ENCODE results near the gene ITGB1. TPM values are rescaled to one million over a fixed set of nuclear protein-coding genes. Genes with fewer than 3 reads are reported as not detected.

ITGB1 gene
- 223 and 253 TPM in 2 replicates for total RNA-seq (2021)
- long read RNA-seq, transcript ITGB1-201 (16 exons, 3,640 nt), result major isoform, 419 of 549 reads
- long read RNA-seq, transcript ITGB1-202 (16 exons, 3,784 nt), result minor isoform, 12 of 549 reads
- long read RNA-seq, partial matches to known transcripts, result 91 of 549 reads
- long read RNA-seq, other reads (novel, unspliced or antisense), result 27 of 549 reads

DNA sequence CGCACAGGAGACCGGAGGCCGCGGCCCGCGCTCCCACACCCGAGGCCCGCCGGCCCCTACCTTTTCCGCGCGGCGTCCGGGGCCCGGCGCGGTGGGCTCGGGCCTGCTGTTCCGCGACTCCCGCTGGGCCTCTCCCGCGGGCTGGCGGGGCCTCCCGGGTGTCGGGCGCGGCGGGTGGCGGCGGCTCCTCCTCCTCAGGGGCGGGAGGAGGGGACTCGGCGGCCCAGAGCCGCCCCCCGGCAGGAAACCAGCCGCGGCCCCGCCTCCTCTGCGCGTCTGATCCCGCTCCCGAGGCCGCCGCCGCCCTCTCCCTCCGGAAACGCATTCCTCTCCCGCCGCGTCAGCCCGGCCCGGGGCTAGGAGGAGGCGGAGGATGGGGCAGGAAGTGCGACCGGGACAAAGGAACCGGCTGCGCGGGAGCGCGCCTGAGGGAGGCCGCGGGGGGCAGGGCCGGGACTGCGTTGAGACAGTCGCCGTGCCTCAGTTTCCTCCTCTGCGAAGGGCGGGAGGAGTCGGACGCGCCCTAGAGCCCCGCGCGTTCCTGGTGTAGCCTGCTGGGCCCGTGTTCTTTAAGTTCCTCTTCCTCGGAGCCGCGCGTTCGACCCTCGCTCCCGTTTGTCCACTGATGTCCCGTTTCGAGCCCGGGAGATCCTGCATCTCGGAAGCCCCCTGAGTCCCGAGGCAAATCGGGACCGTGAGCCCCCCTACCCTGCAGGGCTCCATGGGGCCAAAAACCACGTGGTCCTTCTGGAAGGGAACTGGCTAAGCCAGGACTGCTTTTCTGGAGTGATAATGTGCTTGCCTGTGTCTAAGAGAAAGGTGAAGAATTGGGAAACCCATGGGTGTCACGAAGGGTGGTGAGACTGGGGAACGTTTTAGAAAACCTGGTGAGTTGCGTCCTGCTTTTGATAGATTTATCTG, at the start of gene ITGB1:
Gene ITGB1, minus strand, starts transcription at position 146 of the 921 bp plus-strand sequence. CDS start 22,672 bp downstream, outside the sequence.
- peak within 1 kb of the TSS; percentile 83 for H3K4ac ChIP-seq (ENCODE audit: low read depth, low read length)
- H3K9me3 Mint-ChIP-seq, result no peaks in the 10 kb centered on the region
- peak within 1 kb of the TSS; percentile 99 to 100 (median 99) for H3K27ac Mint-ChIP-seq
- peak within 1 kb of the TSS; percentile 69 for H2BK12ac ChIP-seq (ENCODE audit: insufficient read length, low read depth, low read length)
- H3K14ac ChIP-seq (ENCODE audit: insufficient read depth, low read length), result peak within 1 kb of the TSS; percentile 99
- peak within 1 kb of the TSS; percentile 92 to 94 for H3K4me3 Mint-ChIP-seq
- peak within 1 kb of the TSS; percentile 69 for H4K91ac ChIP-seq (ENCODE audit: insufficient read length, low read depth, low read length)
- H3K79me1 ChIP-seq (ENCODE audit: insufficient read depth, low read depth, low read length, poor library complexity, severe bottlenecking), result no peaks in the 10 kb centered on the region
- H4K20me1 ChIP-seq (ENCODE audit: control insufficient read depth, insufficient read depth, insufficient read length), result no peaks in the 10 kb centered on the region
- peak within 1 kb of the TSS; percentile 66 for H3K27ac ChIP-seq (ENCODE audit: insufficient read length, low read depth, low read length)
- H3K56ac ChIP-seq (ENCODE audit: insufficient read length, low read depth, low read length), result peak within 1 kb of the TSS; percentile 46
- peaks cover 14% of the 10 kb centered on the region for H3K23me2 ChIP-seq (ENCODE audit: insufficient read length, low read depth, low read length, poor library complexity, severe bottlenecking)
- WGBS (ENCODE audit: extremely low coverage, insufficient read length, low lambda C conversion rate), result no CpG with 5 or more reads among the region's 94 CpGs
- DNase-seq, result peak; percentile 97
- peak within 1 kb of the TSS; percentile 86 for H3K4me2 ChIP-seq (ENCODE audit: insufficient read depth, insufficient read length, low read length)
- peaks cover 0 to 1% (median 0%) of the 10 kb centered on the region in 3 experiments; a peak in 3 of 7 replicates for H3K36me3 Mint-ChIP-seq (ENCODE audit: insufficient read depth in 1 of 3, low read depth in 3 of 3)
- peak within 1 kb of the TSS; percentile 60; the same call in 1 of the 2 replicates for H2BK15ac ChIP-seq (ENCODE audit: low read depth, low read length)
- H3K4me1 ChIP-seq (ENCODE audit: insufficient read depth, low read length), result peaks cover 8% of the 10 kb centered on the region; the same call in 1 of the 2 replicates
- H4K8ac ChIP-seq (replicated peaks; ENCODE audit: insufficient read length, low read depth, low read length), result no peak within 1 kb of the TSS
- H3T11ph ChIP-seq (ENCODE audit: low read length), result peak within 1 kb of the TSS; percentile 97
- peak within 1 kb of the TSS; percentile 88 for H3K9ac ChIP-seq (ENCODE audit: extremely low read depth, insufficient read length, low read length)
- peak within 1 kb of the TSS; percentile 67 for H2BK5ac ChIP-seq (ENCODE audit: insufficient read length, low read length)
- H3K79me2 ChIP-seq (ENCODE audit: insufficient read depth, low read length), result peaks cover 36% of the 10 kb centered on the region; the same call in 1 of the 2 replicates
- TF ChIP-seq, protein P1, sequence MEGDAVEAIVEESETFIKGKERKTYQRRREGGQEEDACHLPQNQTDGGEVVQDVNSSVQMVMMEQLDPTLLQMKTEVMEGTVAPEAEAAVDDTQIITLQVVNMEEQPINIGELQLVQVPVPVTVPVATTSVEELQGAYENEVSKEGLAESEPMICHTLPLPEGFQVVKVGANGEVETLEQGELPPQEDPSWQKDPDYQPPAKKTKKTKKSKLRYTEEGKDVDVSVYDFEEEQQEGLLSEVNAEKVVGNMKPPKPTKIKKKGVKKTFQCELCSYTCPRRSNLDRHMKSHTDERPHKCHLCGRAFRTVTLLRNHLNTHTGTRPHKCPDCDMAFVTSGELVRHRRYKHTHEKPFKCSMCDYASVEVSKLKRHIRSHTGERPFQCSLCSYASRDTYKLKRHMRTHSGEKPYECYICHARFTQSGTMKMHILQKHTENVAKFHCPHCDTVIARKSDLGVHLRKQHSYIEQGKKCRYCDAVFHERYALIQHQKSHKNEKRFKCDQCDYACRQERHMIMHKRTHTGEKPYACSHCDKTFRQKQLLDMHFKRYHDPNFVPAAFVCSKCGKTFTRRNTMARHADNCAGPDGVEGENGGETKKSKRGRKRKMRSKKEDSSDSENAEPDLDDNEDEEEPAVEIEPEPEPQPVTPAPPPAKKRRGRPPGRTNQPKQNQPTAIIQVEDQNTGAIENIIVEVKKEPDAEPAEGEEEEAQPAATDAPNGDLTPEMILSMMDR (conservative IDR thresholded peaks at IDR 0.05), result no peak
- peak within 1 kb of the TSS; percentile 44 for H2AK5ac ChIP-seq (ENCODE audit: insufficient read length, low read length)
- peaks cover 70% of the 10 kb centered on the region in 2 experiments for H3K4me1 Mint-ChIP-seq
- H2AFZ ChIP-seq (ENCODE audit: low read length), result no peak within 1 kb of the TSS
- H3K27me3 ChIP-seq (ENCODE audit: insufficient read depth, low read length), result no peaks in the 10 kb centered on the region
- no peaks in the 10 kb centered on the region for H3K27me3 Mint-ChIP-seq (ENCODE audit: low read depth)
- H3K18ac ChIP-seq (ENCODE audit: insufficient read length, low read depth, low read length), result peak within 1 kb of the TSS; percentile 93
- peak within 1 kb of the TSS; percentile 41 for H4K5ac ChIP-seq (ENCODE audit: insufficient read length, low read depth, low read length)
- no peak within 1 kb of the TSS for H2BK20ac ChIP-seq (ENCODE audit: low read depth, low read length, poor library complexity, severe bottlenecking)
- peak within 1 kb of the TSS; percentile 98 for H2BK120ac ChIP-seq (ENCODE audit: low read depth, low read length, poor library complexity, severe bottlenecking)
- H3K23ac ChIP-seq (ENCODE audit: insufficient read length, low read depth, low read length), result no peak within 1 kb of the TSS
- H3K9me3 ChIP-seq (ENCODE audit: control insufficient read depth, low read depth, low read length), result no peaks in the 10 kb centered on the region

Data from H9 (cell line).